SK-N-SH treated with all-trans-retinoic acid at 6 μM for 48 hours (cell line): ENCODE data around the gene SLC35F3.

Experiments used
- ARNTL ChIP-seq: fragments of 450-650 bp; formaldehyde crosslinking; IDR thresholded peaks from 2 replicates; pipeline ENCODE4 v1.5.0; 2020; ENCODE audit warnings: low read depth, mild to moderate bottlenecking, moderate library complexity, borderline replicate concordance
- CREB5 ChIP-seq: fragments of 250-450 bp; sonication (Bioruptor Pico); IDR thresholded peaks from 2 replicates; pipeline ENCODE4 v1.5.1; 2020; ENCODE audit warnings: low read depth, mild to moderate bottlenecking, moderate library complexity
- ESRRG ChIP-seq: fragments of 250-450 bp; sonication (Bioruptor Pico); IDR thresholded peaks from 2 replicates; pipeline ENCODE4 v1.6.1; 2021; ENCODE audit warnings: mild to moderate bottlenecking
- ISL1 ChIP-seq: fragments of 250-450 bp; sonication (Bioruptor Pico); IDR thresholded peaks from 2 replicates; pipeline ENCODE4 v2.1.2; 2022; ENCODE audit warnings: mild to moderate bottlenecking, moderate library complexity
- PATZ1 ChIP-seq: fragments of 250-450 bp; sonication (Bioruptor Pico); IDR thresholded peaks from 2 replicates; pipeline ENCODE4 v1.8.0; 2020; ENCODE audit warnings: mild to moderate bottlenecking, moderate library complexity, borderline replicate concordance
- POU6F1 ChIP-seq: fragments of 250-450 bp; sonication (Bioruptor Pico); IDR thresholded peaks from 2 replicates; pipeline ENCODE4 v1.8.0; 2021; ENCODE audit warnings: low read depth, mild to moderate bottlenecking, moderate library complexity, borderline replicate concordance
- RARB ChIP-seq: fragments of 250-450 bp; sonication (Bioruptor Pico); IDR thresholded peaks from 2 replicates; pipeline ENCODE4 v1.8.0; 2021; ENCODE audit warnings: mild to moderate bottlenecking, moderate library complexity
- TCF4 ChIP-seq: fragments of 250-450 bp; sonication (Bioruptor Pico); IDR thresholded peaks from 2 replicates; pipeline ENCODE4 v1.8.0; 2021; ENCODE audit warnings: mild to moderate bottlenecking, moderate library complexity, borderline replicate concordance
- TOX ChIP-seq: fragments of 250-450 bp; sonication (Bioruptor Pico); IDR thresholded peaks from 2 replicates; pipeline ENCODE4 v1.8.0; 2021; ENCODE audit warnings: mild to moderate bottlenecking, moderate library complexity, borderline replicate concordance
- ZFP3 ChIP-seq: fragments of 250-450 bp; sonication (Bioruptor Pico); IDR thresholded peaks from 2 replicates; pipeline ENCODE4 v1.5.0; 2020; ENCODE audit warnings: mild to moderate bottlenecking, moderate library complexity
- ZFP30 ChIP-seq: fragments of 450-650 bp; formaldehyde crosslinking; IDR thresholded peaks from 2 replicates; pipeline ENCODE4 v1.5.0; 2022; ENCODE audit warnings: mild to moderate bottlenecking, moderate library complexity
- ZNF565 ChIP-seq: fragments of 450-650 bp; formaldehyde crosslinking; conservative IDR thresholded peaks from 2 replicates; pipeline ENCODE4 v1.5.0; 2020; ENCODE audit warnings: low read depth, mild to moderate bottlenecking, moderate library complexity
- ZNF70 ChIP-seq: fragments of 450-650 bp; formaldehyde crosslinking; IDR thresholded peaks from 2 replicates; pipeline ENCODE4 v1.5.0; 2020; ENCODE audit warnings: mild to moderate bottlenecking, moderate library complexity

- TF ChIP-seq POU6F1: no peak
- TF ChIP-seq ARNTL (CRISPR knock-in tag): no peak
- TF ChIP-seq RARB (CRISPR knock-in tag): no peak
- no peak for TF ChIP-seq ZNF70 (CRISPR knock-in tag)
- no peak for TF ChIP-seq ISL1 (CRISPR knock-in tag)
- TF ChIP-seq ZFP30 (CRISPR knock-in tag): no peak
- no peak for TF ChIP-seq CREB5 (CRISPR knock-in tag)
- TF ChIP-seq TOX (CRISPR knock-in tag): no peak
- no peak for TF ChIP-seq PATZ1 (CRISPR knock-in tag)
- TF ChIP-seq ZNF565 (CRISPR knock-in tag): no peak
- no peak for TF ChIP-seq ZFP3
- TF ChIP-seq ESRRG (CRISPR knock-in tag): no peak
- no peak for TF ChIP-seq TCF4 (CRISPR knock-in tag)
These were observed 30.8 kb upstream of the SLC35F3 start for GRCh38 chr1:233873666-233874065.
